HL-60 (cell line): ENCODE results near the gene HIF3A.

Experiments
- DNase-seq, 2 experiments: peaks; one replicate each; pipeline ENCODE4 v3.0.0-alpha.2; 2010 to 2020; ENCODE audit warnings: low read depth in 1 of 2, low spot score in 1 of 2
- H3K27ac ChIP-seq: fragments of 250-450 bp; sonication (Bioruptor Pico); replicated peaks from 2 replicates; pipeline ENCODE4 v1.5.1; 2020; ENCODE audit warnings: mild to moderate bottlenecking, moderate library complexity
- H3K27me3 ChIP-seq: fragments of 250-450 bp; sonication (Bioruptor Pico); 2 replicates; pipeline ENCODE4 v1.5.1; 2021; ENCODE audit warnings: mild to moderate bottlenecking, moderate library complexity; ENCODE audit not compliant: insufficient read depth, poor library complexity, severe bottlenecking
- H3K4me3 ChIP-seq: replicated peaks from 2 replicates; pipeline ENCODE4 v1.5.1; 2011; ENCODE audit warnings: mild to moderate bottlenecking, control low read depth, low read length; ENCODE audit not compliant: insufficient read depth
- CTCF ChIP-seq: IDR thresholded peaks from one replicate; pipeline ENCODE4 v1.5.1; 2011; ENCODE audit warnings: low read length, control low read depth, inconsistent platforms; ENCODE audit not compliant: insufficient read depth
- GABPA ChIP-seq: IDR thresholded peaks from 2 replicates; pipeline ENCODE4 v1.6.1; 2012; ENCODE audit warnings: low read depth
- POLR2AphosphoS5 ChIP-seq: IDR thresholded peaks from 2 replicates; pipeline ENCODE4 v1.6.1; 2012; ENCODE audit warnings: low read depth
- SPI1 ChIP-seq: IDR thresholded peaks from 2 replicates; pipeline ENCODE4 v1.6.1; 2012; ENCODE audit warnings: low read depth, mild to moderate bottlenecking, borderline replicate concordance
- long read RNA-seq: library from polyadenylated mRNA; unstranded; transcript quantifications from one replicate; pipeline ENCODE4 v2.0.0, GENCODE V29; 2020
- TF ChIP-seq, protein P1 (sequence below): IDR thresholded peaks from 2 replicates; pipeline ENCODE4 v1.6.1; 2012; ENCODE audit warnings: low read depth; ENCODE audit not compliant: insufficient replicate concordance

The HIF3A gene
- long read RNA-seq = 0 reads

DNA sequence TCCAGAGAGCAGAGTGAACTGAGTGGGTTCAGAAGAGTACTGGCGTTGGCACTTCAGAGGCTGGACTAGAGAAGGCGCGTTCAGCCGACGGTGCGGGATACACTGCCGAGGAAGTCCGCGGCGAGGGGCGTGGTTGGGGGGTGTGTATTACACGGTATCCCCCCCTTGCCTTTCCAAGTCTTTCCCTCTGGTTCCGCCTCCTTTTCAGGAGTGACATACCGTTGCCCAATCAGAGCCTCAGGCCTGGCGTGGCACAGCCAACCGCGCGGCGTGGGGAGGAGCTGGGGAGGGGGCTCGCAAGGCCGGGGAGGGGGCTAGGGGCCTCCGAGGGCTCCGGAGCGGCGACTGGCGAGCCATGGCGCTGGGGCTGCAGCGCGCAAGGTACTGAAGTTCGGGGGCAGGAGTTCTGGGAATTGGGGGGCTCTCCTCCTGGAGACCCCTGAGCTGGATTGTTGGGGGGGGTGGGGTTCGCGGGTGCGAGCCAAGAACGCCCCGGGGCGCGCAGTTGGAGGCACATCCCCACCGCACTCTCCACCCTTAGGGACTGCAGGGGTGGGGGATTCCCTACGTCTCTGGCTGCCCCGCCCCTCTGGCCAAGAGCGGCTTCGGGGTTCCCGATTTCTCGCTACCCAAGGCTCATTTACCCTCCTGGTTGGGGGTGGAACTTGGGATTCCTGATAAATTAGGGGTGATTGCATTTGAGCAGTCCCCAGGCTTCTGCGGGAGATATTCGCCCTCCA, at the start of gene HIF3A:
HIF3A (plus strand) TSS at position 321 of the 740 bp plus-strand sequence; CDS start at position 356, 35 bp downstream.
- no peak within 1 kb of the TSS for H3K4me3 ChIP-seq
- no peak for TF ChIP-seq SPI1
- TF ChIP-seq POLR2AphosphoS5 = no peak
- no peak for TF ChIP-seq GABPA
- no peak for TF ChIP-seq CTCF
- TF ChIP-seq, protein P1, sequence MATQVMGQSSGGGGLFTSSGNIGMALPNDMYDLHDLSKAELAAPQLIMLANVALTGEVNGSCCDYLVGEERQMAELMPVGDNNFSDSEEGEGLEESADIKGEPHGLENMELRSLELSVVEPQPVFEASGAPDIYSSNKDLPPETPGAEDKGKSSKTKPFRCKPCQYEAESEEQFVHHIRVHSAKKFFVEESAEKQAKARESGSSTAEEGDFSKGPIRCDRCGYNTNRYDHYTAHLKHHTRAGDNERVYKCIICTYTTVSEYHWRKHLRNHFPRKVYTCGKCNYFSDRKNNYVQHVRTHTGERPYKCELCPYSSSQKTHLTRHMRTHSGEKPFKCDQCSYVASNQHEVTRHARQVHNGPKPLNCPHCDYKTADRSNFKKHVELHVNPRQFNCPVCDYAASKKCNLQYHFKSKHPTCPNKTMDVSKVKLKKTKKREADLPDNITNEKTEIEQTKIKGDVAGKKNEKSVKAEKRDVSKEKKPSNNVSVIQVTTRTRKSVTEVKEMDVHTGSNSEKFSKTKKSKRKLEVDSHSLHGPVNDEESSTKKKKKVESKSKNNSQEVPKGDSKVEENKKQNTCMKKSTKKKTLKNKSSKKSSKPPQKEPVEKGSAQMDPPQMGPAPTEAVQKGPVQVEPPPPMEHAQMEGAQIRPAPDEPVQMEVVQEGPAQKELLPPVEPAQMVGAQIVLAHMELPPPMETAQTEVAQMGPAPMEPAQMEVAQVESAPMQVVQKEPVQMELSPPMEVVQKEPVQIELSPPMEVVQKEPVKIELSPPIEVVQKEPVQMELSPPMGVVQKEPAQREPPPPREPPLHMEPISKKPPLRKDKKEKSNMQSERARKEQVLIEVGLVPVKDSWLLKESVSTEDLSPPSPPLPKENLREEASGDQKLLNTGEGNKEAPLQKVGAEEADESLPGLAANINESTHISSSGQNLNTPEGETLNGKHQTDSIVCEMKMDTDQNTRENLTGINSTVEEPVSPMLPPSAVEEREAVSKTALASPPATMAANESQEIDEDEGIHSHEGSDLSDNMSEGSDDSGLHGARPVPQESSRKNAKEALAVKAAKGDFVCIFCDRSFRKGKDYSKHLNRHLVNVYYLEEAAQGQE = no peak
- DNase-seq = no peak
- no peak within 1 kb of the TSS for H3K27ac ChIP-seq
- peaks cover 10% of the 10 kb centered on the region for H3K27me3 ChIP-seq

GRCh38 chr19:46250076-46250735, 46.6 kb upstream of the HIF3A start:
- no peak for DNase-seq
- TF ChIP-seq CTCF (no peak), SPI1 (no peak), POLR2AphosphoS5 (no peak), GABPA (no peak)
- TF ChIP-seq, protein P1 = no peak
- Histone ChIP-seq H3K27me3 (no peaks in the 10 kb centered on the region), H3K27ac (no peak overlapping the region), H3K4me3 (no peak overlapping the region)

- DNase-seq = no peak
- Histone ChIP-seq H3K27ac (no peak overlapping the region), H3K27me3 (no peaks in the 10 kb centered on the region), H3K4me3 (no peak overlapping the region)
- TF ChIP-seq, protein P1 = no peak
- no peak for TF ChIP-seq POLR2AphosphoS5
- no peak for TF ChIP-seq GABPA
- no peak for TF ChIP-seq SPI1
- no peak for TF ChIP-seq CTCF
These were observed 45.4 kb upstream of the HIF3A start for GRCh38 chr19:46251416-46251815.
